GM19035 (cell line): ENCODE results near the gene SIPA1L3.

Experiments used
- ATAC-seq: cut with Tn5 transposase; IDR thresholded peaks from one replicate; pipeline ENCODE4 v1.9.1; 2021; ENCODE audit not compliant: unreplicated experiment

SIPA1L3 gene

GRCh38 chr19:37946132-37946531 is 39.1 kb downstream of the SIPA1L3 start:
- no peak for ATAC-seq

- ATAC-seq = no peak
Observed at GRCh38 chr19:37947778-37948177, 40.8 kb downstream of the SIPA1L3 start.

GRCh38 chr19:37948362-37948761 is 41.4 kb downstream of the SIPA1L3 start:
- no peak for ATAC-seq

GRCh38 chr19:37950471-37951175 is 43.6 kb downstream of the SIPA1L3 start:
- no peak for ATAC-seq

- ATAC-seq = no peak
Observed at GRCh38 chr19:37951816-37952210, 44.8 kb downstream of the SIPA1L3 start.

- no peak for ATAC-seq
Observed at GRCh38 chr19:37953171-37953917, 46.3 kb downstream of the SIPA1L3 start.

GRCh38 chr19:37953918-37954303 is 46.9 kb downstream of the SIPA1L3 start:
- ATAC-seq = no peak

GRCh38 chr19:37954421-37954874 is 47.4 kb downstream of the SIPA1L3 start:
- ATAC-seq = no peak

- no peak for ATAC-seq
Observed at GRCh38 chr19:37955986-37956385, 49.0 kb downstream of the SIPA1L3 start.

GRCh38 chr19:37957176-37957575 is 50.2 kb downstream of the SIPA1L3 start:
- no peak for ATAC-seq

GRCh38 chr19:37959665-37960114 is 52.7 kb downstream of the SIPA1L3 start:
- ATAC-seq = no peak

- no peak for ATAC-seq
Observed at GRCh38 chr19:37961198-37961597, 54.2 kb downstream of the SIPA1L3 start.

- ATAC-seq = no peak
Observed at GRCh38 chr19:37963190-37963936, 56.4 kb downstream of the SIPA1L3 start.

- ATAC-seq = no peak
Observed at GRCh38 chr19:37964109-37964508, 57.1 kb downstream of the SIPA1L3 start.

- no peak for ATAC-seq
Observed at GRCh38 chr19:37966211-37966661, 59.2 kb downstream of the SIPA1L3 start.

GRCh38 chr19:37966662-37967231 is 59.7 kb downstream of the SIPA1L3 start:
- ATAC-seq = no peak

GRCh38 chr19:37969695-37970094 is 62.7 kb downstream of the SIPA1L3 start:
- ATAC-seq = no peak

GRCh38 chr19:37970699-37971098 is 63.7 kb downstream of the SIPA1L3 start:
- no peak for ATAC-seq

GRCh38 chr19:37972803-37973202 is 65.8 kb downstream of the SIPA1L3 start:
- no peak for ATAC-seq

- ATAC-seq = no peak
Observed at GRCh38 chr19:37973666-37974065, 66.7 kb downstream of the SIPA1L3 start.

- ATAC-seq = no peak
Observed at GRCh38 chr19:37975071-37975470, 68.1 kb downstream of the SIPA1L3 start.
